NCI-H748 (cell line): Measurements from ENCODE around the gene FUCA2.

ENCODE experiments used
- DNase-seq: peaks from one replicate; lab custom pipeline; 2025; ENCODE audit not compliant: unreplicated experiment; lab: John Stamatoyannopoulos, UW

FUCA2 gene, protein sequence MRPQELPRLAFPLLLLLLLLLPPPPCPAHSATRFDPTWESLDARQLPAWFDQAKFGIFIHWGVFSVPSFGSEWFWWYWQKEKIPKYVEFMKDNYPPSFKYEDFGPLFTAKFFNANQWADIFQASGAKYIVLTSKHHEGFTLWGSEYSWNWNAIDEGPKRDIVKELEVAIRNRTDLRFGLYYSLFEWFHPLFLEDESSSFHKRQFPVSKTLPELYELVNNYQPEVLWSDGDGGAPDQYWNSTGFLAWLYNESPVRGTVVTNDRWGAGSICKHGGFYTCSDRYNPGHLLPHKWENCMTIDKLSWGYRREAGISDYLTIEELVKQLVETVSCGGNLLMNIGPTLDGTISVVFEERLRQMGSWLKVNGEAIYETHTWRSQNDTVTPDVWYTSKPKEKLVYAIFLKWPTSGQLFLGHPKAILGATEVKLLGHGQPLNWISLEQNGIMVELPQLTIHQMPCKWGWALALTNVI

GRCh38 chr6:143510991-143511891 lies at the start of gene FUCA2:
TSS of gene FUCA2 (minus strand) at chr6:143511720. CDS start at chr6:143511634, 86 bp downstream.
- DNase-seq = peak; percentile 77

GRCh38 chr6:143561105-143561704 lies 49.7 kb upstream of the FUCA2 start:
- no peak for DNase-seq

GRCh38 chr6:143559051-143559660 lies 47.6 kb upstream of the FUCA2 start:
- DNase-seq = no peak

- DNase-seq = no peak
Observed at GRCh38 chr6:143556529-143556928, 45.0 kb upstream of the FUCA2 start.

GRCh38 chr6:143555582-143555981 lies 44.1 kb upstream of the FUCA2 start:
- DNase-seq = peak; percentile 11

DNA sequence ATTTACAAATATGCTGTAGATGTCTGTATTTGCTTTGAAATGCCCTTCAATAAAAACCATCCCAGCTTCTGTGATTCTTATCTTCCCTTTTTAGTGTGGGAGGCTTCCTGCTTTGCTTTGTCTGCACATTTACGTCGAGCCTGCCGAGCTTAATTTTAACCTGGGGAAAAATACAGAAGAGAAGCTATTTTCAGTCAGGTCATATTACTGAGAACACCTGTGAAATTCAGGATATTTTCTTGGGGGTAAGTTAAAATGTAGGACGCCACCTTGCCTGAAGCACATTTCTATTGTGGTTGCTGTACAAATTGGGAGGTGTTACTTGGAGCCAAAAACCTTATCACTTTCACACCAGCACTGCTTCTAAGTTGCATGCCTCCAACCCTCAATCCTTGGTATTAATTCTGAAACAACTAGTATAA lies 43.6 kb upstream of the FUCA2 start:
- DNase-seq = no peak

DNA sequence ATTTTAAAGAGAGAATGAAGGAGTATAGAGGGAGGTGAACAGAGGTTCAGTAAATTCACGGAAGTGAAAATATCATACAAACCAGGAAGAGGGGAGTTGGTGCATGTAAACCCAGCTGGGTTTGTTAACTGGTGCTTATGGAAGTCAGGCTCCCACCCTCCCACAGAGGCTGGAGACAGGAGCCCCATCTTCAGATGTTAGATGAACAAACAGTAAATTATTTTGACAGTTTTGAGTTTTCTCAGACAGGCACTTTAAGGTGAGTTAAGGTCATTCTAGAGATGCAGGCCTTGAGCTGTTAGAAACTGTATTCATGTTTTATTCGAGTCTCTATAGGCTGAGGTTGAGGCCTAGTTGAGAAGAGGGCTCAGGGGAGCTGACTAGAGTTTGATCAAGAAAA lies 41.8 kb upstream of the FUCA2 start:
- DNase-seq = no peak

- DNase-seq = no peak
Observed at GRCh38 chr6:143549949-143550268, 38.4 kb upstream of the FUCA2 start.

- DNase-seq = no peak
Observed at GRCh38 chr6:143549221-143549948, 37.9 kb upstream of the FUCA2 start.

GRCh38 chr6:143546599-143546998 lies 35.1 kb upstream of the FUCA2 start:
- no peak for DNase-seq

GRCh38 chr6:143545976-143546547 lies 34.5 kb upstream of the FUCA2 start:
- DNase-seq = no peak

DNA sequence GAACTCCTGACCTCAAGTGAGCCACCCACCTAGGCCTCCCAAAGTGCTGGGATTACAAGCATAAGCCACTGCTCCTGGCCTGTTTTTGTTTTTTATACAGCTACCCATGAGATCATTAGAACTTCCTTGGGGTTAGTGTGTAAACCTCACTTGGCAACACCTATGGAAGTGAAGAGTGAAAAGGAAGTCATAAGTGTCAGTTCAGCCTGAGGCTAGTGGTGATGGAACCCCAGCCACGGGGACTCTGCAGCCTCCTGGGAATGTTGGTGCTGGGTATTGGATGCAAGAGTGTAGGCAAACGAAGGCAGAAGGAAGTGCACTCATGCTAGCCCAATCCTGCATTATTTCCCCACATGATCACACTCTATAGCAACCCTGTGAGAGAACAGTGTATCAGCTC lies 33.6 kb upstream of the FUCA2 start:
- no peak for DNase-seq

DNA sequence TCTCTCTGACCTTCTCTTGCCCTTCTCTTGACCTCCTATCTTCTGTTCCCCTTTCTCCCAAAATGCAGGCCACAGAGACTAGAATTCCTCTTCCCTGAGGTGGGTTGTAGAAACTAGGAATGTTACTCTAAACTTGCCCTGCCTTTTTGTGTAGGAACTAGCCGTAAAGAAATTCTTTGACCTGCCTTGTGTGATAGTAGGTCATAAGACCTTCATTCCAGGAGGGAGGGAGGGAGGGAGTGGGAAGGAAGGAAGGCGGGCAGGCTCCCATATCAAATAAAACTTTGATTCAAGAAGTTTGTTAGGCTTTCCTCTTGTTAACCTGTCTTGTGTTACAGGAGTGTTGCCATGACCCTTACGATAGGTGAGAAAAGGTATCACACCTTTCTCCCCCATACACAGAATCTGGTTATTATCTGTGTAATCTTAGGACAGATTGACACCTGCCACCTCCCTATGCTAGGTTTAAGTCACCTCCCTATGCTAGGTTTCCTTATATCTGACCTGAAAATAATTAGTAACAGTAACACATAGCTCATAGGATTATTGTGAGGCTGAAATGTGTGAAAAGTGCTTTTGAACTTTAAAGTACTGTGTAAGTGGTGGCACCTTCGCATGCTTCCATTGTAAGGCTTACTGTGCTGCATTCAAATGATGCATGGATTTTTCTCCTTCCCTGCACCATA lies 32.6 kb upstream of the FUCA2 start:
- no peak for DNase-seq

DNA sequence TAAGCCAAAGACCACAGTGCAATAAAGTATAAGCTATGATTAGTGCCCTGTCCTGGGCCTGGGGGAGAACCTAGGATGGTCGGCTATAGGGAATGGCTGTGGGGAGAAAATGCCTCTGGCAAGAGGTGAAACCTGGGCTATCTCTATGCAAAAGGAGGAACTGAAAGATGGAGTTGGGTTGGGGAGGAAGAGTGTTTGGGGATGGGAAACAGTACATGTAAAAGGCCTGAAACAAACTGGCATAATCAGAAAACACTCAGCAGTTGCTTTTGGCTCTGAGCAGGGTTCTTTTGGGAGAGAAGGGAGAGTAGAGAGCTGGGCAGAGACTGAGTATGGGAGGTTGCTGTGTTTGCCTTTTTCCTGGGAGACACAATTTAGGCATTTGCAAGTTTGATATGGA lies 31.9 kb upstream of the FUCA2 start:
- no peak for DNase-seq

GRCh38 chr6:143542888-143543287 lies 31.4 kb upstream of the FUCA2 start:
- no peak for DNase-seq

DNA sequence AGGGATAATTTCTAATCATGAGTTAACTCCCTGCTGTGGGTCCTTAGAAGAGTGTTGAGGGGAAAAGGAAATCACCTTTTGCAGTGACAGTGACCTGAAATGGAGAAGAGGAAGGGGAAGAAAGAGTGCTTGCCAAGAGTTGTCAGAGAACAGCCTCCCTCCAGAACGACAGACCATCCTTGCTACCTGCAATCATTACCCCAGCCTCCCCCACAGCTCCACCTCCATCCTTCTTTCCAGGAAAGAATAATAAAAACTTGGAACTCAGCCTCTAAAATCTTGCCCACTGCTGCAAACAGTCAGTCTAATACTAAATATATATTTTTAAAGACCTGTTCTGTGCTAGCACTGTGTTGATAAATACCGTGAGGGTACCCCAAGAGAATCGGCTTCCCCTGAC lies 28.7 kb upstream of the FUCA2 start:
- no peak for DNase-seq

GRCh38 chr6:143539734-143540133 lies 28.2 kb upstream of the FUCA2 start:
- no peak for DNase-seq

- no peak for DNase-seq
Observed at GRCh38 chr6:143539106-143539505, 27.6 kb upstream of the FUCA2 start.

DNA sequence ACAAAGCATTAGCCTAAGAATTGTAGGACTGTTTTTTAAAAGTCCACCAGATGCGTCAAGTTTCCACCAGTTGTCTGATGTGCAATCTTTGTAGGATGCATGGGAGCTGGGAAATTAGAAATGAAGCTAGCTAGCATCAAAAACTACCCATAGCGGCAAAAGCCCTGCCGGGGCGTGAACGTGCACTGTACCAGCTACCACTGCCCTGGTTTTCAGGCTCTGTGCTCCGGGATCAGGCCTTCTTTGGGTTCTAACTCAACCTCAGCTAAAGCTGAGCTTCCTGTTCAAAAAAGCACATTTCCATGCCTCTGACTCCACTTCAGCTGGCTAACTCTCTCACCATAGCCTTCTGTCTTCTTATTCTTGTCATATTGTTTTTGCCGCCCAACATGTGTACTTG lies 26.9 kb upstream of the FUCA2 start:
- DNase-seq = no peak
